ENCODE results near the gene COG2.

Gene COG2

DNA sequence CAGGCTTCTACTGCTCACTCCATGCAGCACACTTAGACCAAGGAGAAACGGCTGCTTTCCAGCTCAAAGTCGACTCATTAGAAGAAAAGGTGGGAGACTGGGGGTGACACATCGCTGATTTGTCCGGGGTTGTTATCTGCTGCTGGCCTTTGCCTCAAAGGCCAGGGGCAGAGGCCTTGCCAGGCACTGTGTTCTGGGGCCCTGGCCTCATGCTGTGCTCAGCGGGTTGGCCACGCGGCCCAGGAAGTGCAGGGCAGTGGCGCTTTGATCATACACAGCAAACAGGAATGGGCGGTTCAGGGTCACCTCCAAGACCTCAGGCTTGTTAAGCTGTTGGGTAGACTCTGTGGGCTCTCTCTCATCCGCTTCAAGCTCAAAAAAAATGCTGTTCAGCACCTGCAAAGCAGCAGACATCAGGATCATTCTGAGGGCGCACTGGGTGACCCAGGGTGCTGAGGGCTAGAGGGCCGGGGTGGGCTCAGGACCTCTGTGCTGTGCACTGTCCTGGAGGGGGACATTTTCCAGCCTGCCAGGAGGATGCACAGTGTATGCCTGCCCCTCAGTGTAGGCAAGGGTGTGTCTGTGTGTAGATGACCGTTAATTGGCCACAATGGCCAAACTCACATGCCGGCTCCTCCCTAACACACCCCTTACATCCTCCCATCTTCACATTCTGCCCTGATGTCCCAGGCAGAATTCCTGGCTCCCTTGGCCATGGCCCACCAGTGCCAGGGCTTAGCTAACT is 60.8 kb downstream of the COG2 start:
- Histone ChIP-seq H3K56ac (ENCODE audit: low read length) (no peak overlapping the region), H3K79me2 (ENCODE audit: control insufficient read depth, insufficient read depth, low read length) (no peaks in the 10 kb centered on the region), H2BK120ac (ENCODE audit: low read depth, low read length) (no peak overlapping the region), H3K4me3 (ENCODE audit: low read length) (no peak overlapping the region), H3K27me3 (ENCODE audit: insufficient read depth, low read length, poor library complexity) (no peaks in the 10 kb centered on the region), H3K27ac (ENCODE audit: low read depth, low read length) (no peak overlapping the region), H2BK15ac (replicated peaks; ENCODE audit: low read depth) (no peak overlapping the region), H3K79me1 (ENCODE audit: low read length) (no peaks in the 10 kb centered on the region), H4K8ac (ENCODE audit: low read depth, low read length) (no peak overlapping the region), H2BK5ac (ENCODE audit: low read length) (no peak overlapping the region), H3K9ac (ENCODE audit: low read length) (no peak overlapping the region), H3K4ac (ENCODE audit: low read depth, low read length) (no peak overlapping the region), H4K5ac (ENCODE audit: low read length) (no peak overlapping the region), H3K23ac (ENCODE audit: low read length) (no peak overlapping the region), H3K18ac (ENCODE audit: low read length) (no peak overlapping the region), H3K4me2 (ENCODE audit: low read length) (no peak overlapping the region), H3K36me3 (ENCODE audit: control insufficient read depth, insufficient read depth, low read length) (no peaks in the 10 kb centered on the region), H3K4me1 (ENCODE audit: control insufficient read depth, low read depth, low read length) (no peaks in the 10 kb centered on the region), H2AK5ac (ENCODE audit: low read length) (no peak overlapping the region)
- no peak for DNase-seq
- no CpG with 5 or more reads among the region's 14 CpGs for WGBS (ENCODE audit: extremely low coverage, insufficient coverage, low lambda C conversion rate)

DNA sequence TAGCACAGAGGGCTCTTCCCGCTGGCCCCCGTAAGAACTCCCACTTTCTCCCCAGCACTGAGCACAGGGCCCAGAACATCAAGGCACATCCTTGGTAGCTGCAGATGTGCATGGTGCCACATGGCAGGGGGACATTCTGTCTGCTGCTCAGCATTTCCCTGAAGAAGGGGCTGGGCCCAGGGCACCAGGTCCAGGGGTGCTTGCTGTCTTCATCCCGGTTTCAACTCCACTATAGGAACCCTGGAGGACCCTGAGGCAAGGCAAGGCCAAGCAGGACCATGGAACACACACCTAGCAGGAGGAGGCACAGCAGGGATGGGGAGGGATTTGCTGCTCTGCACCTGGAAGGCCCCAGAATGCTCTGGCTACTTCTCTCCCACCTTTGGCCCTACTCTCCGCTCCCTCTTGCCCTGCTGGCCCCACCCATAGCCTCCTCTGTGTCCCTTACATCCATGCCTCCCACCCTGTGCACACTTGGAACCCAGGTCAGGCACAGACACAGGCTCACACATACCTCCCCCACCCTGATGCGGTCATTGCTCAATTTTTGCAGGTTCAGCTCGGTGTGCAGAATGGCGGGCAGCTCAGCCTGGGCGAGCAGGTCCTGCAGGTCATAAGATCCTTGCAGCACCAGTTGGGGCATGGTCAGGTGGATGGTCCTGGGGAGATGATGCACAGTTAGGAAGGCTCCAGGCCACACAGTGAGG is 61.6 kb downstream of the COG2 start:
- no peaks in the 10 kb centered on the region for H3K36me3 ChIP-seq (ENCODE audit: control insufficient read depth, insufficient read depth, low read length)
- no peaks in the 10 kb centered on the region for H3K27me3 ChIP-seq (ENCODE audit: insufficient read depth, low read length, poor library complexity)
- H3K79me2 ChIP-seq (ENCODE audit: control insufficient read depth, insufficient read depth, low read length) = no peaks in the 10 kb centered on the region
- no peak overlapping the region for H3K4me3 ChIP-seq (ENCODE audit: low read length)
- no peak overlapping the region for H4K8ac ChIP-seq (ENCODE audit: low read depth, low read length)
- no peak overlapping the region for H2AK5ac ChIP-seq (ENCODE audit: low read length)
- no peak overlapping the region for H3K56ac ChIP-seq (ENCODE audit: low read length)
- H3K23ac ChIP-seq (ENCODE audit: low read length) = no peak overlapping the region
- H3K79me1 ChIP-seq (ENCODE audit: low read length) = no peaks in the 10 kb centered on the region
- no peak overlapping the region for H2BK120ac ChIP-seq (ENCODE audit: low read depth, low read length)
- no peak overlapping the region for H3K9ac ChIP-seq (ENCODE audit: low read length)
- H3K27ac ChIP-seq (ENCODE audit: low read depth, low read length) = no peak overlapping the region
- H3K4me1 ChIP-seq (ENCODE audit: control insufficient read depth, low read depth, low read length) = no peaks in the 10 kb centered on the region
- no peak overlapping the region for H2BK5ac ChIP-seq (ENCODE audit: low read length)
- no peak overlapping the region for H3K18ac ChIP-seq (ENCODE audit: low read length)
- H2BK15ac ChIP-seq (replicated peaks; ENCODE audit: low read depth) = no peak overlapping the region
- no peak for DNase-seq
- H3K4ac ChIP-seq (ENCODE audit: low read depth, low read length) = no peak overlapping the region
- H3K4me2 ChIP-seq (ENCODE audit: low read length) = no peak overlapping the region
- WGBS (ENCODE audit: extremely low coverage, insufficient coverage, low lambda C conversion rate) = no CpG with 5 or more reads among the region's 8 CpGs
- H4K5ac ChIP-seq (ENCODE audit: low read length) = no peak overlapping the region

DNA sequence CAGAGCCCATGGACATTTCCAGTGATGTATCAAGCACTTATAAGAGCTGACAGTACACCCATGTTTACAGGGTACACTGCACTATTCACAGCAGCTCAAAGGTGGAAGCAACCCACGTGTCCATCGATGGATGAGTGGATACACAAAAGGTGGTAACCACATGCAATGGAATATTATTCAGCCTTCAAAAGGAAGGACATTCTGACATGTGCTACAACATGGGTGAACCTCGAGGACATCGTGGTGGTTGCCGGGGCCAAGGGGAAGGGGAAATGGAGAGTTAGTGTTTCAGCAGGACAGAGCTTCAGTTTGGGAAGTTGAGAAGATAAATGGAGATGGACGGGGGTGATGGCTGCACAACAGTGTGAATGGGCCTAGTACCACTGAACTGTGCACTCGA is 62.5 kb downstream of the COG2 start:
- H3K23ac ChIP-seq (ENCODE audit: low read length) = no peak overlapping the region
- no peak overlapping the region for H4K5ac ChIP-seq (ENCODE audit: low read length)
- H3K27me3 ChIP-seq (ENCODE audit: insufficient read depth, low read length, poor library complexity) = no peaks in the 10 kb centered on the region
- WGBS (ENCODE audit: extremely low coverage, insufficient coverage, low lambda C conversion rate) = no CpG with 5 or more reads among the region's 7 CpGs
- H3K4me1 ChIP-seq (ENCODE audit: control insufficient read depth, low read depth, low read length) = no peaks in the 10 kb centered on the region
- no peak overlapping the region for H3K4me2 ChIP-seq (ENCODE audit: low read length)
- no peak overlapping the region for H3K56ac ChIP-seq (ENCODE audit: low read length)
- no peak overlapping the region for H3K4ac ChIP-seq (ENCODE audit: low read depth, low read length)
- H2BK5ac ChIP-seq (ENCODE audit: low read length) = no peak overlapping the region
- no peak overlapping the region for H3K4me3 ChIP-seq (ENCODE audit: low read length)
- H2BK15ac ChIP-seq (replicated peaks; ENCODE audit: low read depth) = no peak overlapping the region
- H4K8ac ChIP-seq (ENCODE audit: low read depth, low read length) = no peak overlapping the region
- no peaks in the 10 kb centered on the region for H3K36me3 ChIP-seq (ENCODE audit: control insufficient read depth, insufficient read depth, low read length)
- no peak for DNase-seq
- no peaks in the 10 kb centered on the region for H3K79me2 ChIP-seq (ENCODE audit: control insufficient read depth, insufficient read depth, low read length)
- H3K79me1 ChIP-seq (ENCODE audit: low read length) = no peaks in the 10 kb centered on the region
- H3K9ac ChIP-seq (ENCODE audit: low read length) = no peak overlapping the region
- H2AK5ac ChIP-seq (ENCODE audit: low read length) = no peak overlapping the region
- H3K18ac ChIP-seq (ENCODE audit: low read length) = no peak overlapping the region
- H2BK120ac ChIP-seq (ENCODE audit: low read depth, low read length) = no peak overlapping the region
- no peak overlapping the region for H3K27ac ChIP-seq (ENCODE audit: low read depth, low read length)

DNA sequence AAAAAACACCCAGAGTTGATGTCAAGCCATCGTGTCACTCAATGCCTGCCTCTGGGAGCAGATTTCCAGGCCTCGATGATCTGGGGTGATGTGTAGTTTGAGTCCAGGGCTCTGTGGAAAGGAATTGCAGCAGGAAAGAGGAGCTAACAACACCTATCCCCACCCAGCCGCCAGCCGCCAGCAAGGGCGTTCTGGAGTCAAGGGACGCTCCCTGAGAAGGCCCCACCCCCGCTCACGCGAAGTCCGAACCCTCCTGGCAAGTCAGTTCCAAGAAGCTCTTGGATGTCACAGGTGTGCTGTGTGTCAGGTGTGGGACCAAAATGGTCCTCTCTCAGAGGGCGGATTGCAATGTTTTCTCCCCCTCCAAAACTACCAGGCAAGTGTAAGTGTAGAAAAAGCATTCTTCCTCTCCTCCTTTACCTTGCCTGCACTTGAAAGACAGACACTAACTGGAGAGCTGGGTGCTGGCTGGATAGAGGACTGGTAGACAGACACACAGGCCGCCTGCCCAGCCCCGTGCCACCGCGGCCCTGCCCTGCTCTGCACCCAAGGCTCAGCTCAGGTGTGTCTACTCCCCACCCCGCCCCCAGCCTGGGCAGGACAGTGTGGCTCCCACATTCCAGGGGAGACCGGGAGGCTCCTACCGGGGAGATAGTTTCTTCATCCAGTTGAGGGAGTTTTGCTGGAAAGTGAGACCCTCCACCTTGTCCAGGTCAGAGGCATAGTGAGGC is 63.2 kb downstream of the COG2 start:
- H3K27me3 ChIP-seq (ENCODE audit: insufficient read depth, low read length, poor library complexity) = no peaks in the 10 kb centered on the region
- H3K18ac ChIP-seq (ENCODE audit: low read length) = no peak overlapping the region
- no peak overlapping the region for H2AK5ac ChIP-seq (ENCODE audit: low read length)
- no peak overlapping the region for H3K27ac ChIP-seq (ENCODE audit: low read depth, low read length)
- no peaks in the 10 kb centered on the region for H3K79me1 ChIP-seq (ENCODE audit: low read length)
- no peak overlapping the region for H2BK5ac ChIP-seq (ENCODE audit: low read length)
- WGBS (ENCODE audit: extremely low coverage, insufficient coverage, low lambda C conversion rate) = no CpG with 5 or more reads among the region's 18 CpGs
- no peak overlapping the region for H3K23ac ChIP-seq (ENCODE audit: low read length)
- H3K4me1 ChIP-seq (ENCODE audit: control insufficient read depth, low read depth, low read length) = no peaks in the 10 kb centered on the region
- H2BK120ac ChIP-seq (ENCODE audit: low read depth, low read length) = no peak overlapping the region
- no peaks in the 10 kb centered on the region for H3K36me3 ChIP-seq (ENCODE audit: control insufficient read depth, insufficient read depth, low read length)
- H3K4me2 ChIP-seq (ENCODE audit: low read length) = no peak overlapping the region
- DNase-seq = no peak
- H3K9ac ChIP-seq (ENCODE audit: low read length) = no peak overlapping the region
- H3K4me3 ChIP-seq (ENCODE audit: low read length) = no peak overlapping the region
- H2BK15ac ChIP-seq (replicated peaks; ENCODE audit: low read depth) = no peak overlapping the region
- H3K79me2 ChIP-seq (ENCODE audit: control insufficient read depth, insufficient read depth, low read length) = no peaks in the 10 kb centered on the region
- H3K56ac ChIP-seq (ENCODE audit: low read length) = no peak overlapping the region
- no peak overlapping the region for H3K4ac ChIP-seq (ENCODE audit: low read depth, low read length)
- no peak overlapping the region for H4K8ac ChIP-seq (ENCODE audit: low read depth, low read length)
- no peak overlapping the region for H4K5ac ChIP-seq (ENCODE audit: low read length)

DNA sequence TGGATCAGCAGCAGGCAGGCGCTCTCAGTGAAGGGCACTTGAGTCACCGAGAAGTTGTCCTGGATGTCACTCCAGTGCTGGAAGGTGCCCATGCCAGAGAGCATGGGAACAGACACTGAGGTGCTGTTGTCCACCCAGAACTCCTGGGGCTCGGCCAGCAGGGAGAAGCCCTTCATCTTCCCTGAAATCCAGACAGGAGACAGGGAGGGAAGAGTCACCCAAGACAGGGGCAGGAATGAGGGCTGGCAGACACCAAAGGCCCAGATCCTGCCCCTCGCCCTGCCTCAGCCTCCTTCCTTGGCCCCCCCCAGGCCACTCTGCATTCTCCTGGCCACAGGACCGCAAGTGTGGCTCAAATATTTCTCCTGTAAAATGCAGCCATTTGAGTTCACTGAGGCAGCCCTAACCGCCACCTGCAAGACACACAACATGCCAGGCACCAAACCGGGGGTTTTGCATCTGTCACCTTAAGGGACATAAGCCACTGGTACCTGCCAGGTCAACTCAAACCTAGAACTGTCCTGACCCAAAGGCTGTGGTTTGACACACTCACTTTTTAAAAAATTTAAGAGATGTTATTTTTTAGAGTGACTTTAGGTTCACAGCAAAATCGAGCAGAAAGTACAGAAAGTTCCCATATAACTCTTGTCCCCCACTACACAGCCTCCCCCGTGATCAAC is 63.9 kb downstream of the COG2 start:
- no peak overlapping the region for H3K56ac ChIP-seq (ENCODE audit: low read length)

More for the DNA sequence above, 63.9 kb downstream of the COG2 start:
- Histone ChIP-seq H3K79me2 (ENCODE audit: control insufficient read depth, insufficient read depth, low read length) (no peaks in the 10 kb centered on the region), H3K4me2 (ENCODE audit: low read length) (no peak overlapping the region), H3K4me1 (ENCODE audit: control insufficient read depth, low read depth, low read length) (no peaks in the 10 kb centered on the region), H4K5ac (ENCODE audit: low read length) (no peak overlapping the region), H2AK5ac (ENCODE audit: low read length) (no peak overlapping the region), H3K27me3 (ENCODE audit: insufficient read depth, low read length, poor library complexity) (no peaks in the 10 kb centered on the region), H3K18ac (ENCODE audit: low read length) (no peak overlapping the region), H3K27ac (ENCODE audit: low read depth, low read length) (no peak overlapping the region), H2BK120ac (ENCODE audit: low read depth, low read length) (no peak overlapping the region), H2BK5ac (ENCODE audit: low read length) (no peak overlapping the region), H3K9ac (ENCODE audit: low read length) (no peak overlapping the region), H3K4ac (ENCODE audit: low read depth, low read length) (no peak overlapping the region), H3K36me3 (ENCODE audit: control insufficient read depth, insufficient read depth, low read length) (no peaks in the 10 kb centered on the region), H2BK15ac (replicated peaks; ENCODE audit: low read depth) (no peak overlapping the region), H3K4me3 (ENCODE audit: low read length) (no peak overlapping the region), H3K23ac (ENCODE audit: low read length) (no peak overlapping the region), H4K8ac (ENCODE audit: low read depth, low read length) (no peak overlapping the region), H3K79me1 (ENCODE audit: low read length) (no peaks in the 10 kb centered on the region)
- DNase-seq = no peak
- WGBS (ENCODE audit: extremely low coverage, insufficient coverage, low lambda C conversion rate) = no CpG with 5 or more reads among the region's 9 CpGs
